ENCODE results near the gene UBE2R2. TPM values are rescaled to one million over a fixed set of nuclear protein-coding genes. Genes with fewer than 3 reads are reported as not detected.

UBE2R2 gene
- 18.7 and 23.4 TPM in 2 replicates for total RNA-seq

DNA sequence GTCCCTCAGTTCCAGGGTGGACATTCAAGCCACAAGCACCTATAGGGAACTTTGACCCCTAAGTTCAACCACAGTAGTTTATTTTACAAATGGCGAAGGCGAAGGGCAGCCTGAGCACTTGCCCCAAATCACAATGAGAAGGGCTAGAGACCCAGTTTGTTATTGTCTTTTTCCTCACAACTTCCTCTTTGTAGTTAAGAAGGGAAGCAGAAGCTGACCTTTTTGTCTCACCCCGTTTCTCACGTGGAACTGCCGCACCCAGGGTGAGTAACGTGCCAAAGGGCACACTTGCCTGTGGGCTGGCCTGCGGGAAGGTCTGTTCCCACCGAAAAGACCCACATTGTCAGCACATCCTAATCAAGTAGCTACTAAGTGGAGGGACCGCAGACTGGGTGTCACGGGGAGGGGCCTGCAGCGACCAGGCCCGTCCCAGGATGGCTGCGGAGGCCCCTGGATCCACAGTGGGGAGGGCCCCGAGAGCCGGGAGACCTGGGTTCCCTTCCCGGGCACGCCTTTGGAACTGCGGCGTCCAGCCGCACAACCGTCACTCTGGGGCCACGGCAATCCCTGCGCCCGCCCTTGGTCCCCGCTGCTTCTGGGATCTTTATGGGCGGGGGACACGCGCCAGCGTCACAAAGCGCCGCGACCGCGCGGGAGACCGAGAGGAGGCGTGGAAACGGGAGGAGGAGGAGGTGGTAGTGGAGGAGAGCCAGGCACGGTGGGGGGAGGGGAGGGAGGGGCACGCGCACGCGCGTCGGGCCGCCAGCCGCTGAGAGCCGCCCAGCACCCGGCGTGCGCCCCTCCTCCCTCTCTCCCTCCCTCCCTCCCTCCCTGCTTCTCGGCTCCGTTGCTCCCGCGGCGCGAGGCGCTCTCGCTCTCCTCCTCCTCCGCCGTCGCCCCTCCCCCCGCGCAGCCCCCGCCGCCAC lies at the start of gene UBE2R2:
Gene UBE2R2, plus strand, starts transcription at position 834 of the 926 bp plus-strand sequence. CDS start 598 bp downstream, outside the sequence.

DNA sequence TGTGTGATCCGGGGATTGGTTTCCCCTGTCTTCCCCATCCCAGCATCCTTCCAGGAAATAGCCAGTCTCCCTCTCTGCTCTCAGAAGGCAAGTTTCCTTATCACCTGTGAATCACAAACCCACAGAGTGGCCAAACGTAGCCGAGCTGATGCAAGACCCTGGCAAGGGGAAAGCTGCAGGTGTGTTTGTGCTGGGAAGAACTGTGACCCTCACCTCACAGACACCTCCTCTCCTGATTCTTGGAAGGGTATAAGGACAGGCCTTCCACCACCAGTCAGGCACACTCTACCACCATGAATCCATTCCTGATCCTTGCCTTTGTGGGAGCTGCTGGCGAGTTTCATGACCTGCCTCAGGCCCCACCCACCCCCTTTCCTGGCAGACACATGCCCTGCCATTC lies 21.7 kb upstream of the UBE2R2 start, which contains the start of gene PRSS3:
Gene PRSS3, plus strand, starts transcription at position 281 of the 400 bp plus-strand sequence. Its CDS starts 13 bp downstream, at position 294.

Other genes starting within 250 kb of the UBE2R2 start
- gene PRSS3, start 21.6 kb upstream of the UBE2R2 start, total RNA-seq, result 50.3 and 60.5 TPM in 2 replicates
- 14.7 and 21.0 TPM in 2 replicates for gene UBAP2, start 231.7 kb downstream of the UBE2R2 start, total RNA-seq